Measurements from ENCODE around the gene SLC25A36. TPM values are rescaled to one million over a fixed set of nuclear protein-coding genes. Genes with fewer than 3 reads are reported as not detected.
"Not testable (repeated sequence)": the region's sequence is repeated elsewhere in the genome, so short reads cannot be mapped to it uniquely, and the experiment has no call there.

The SLC25A36 gene
- total RNA-seq, 1 donor from 2014 or later, result 62.3 TPM

DNA sequence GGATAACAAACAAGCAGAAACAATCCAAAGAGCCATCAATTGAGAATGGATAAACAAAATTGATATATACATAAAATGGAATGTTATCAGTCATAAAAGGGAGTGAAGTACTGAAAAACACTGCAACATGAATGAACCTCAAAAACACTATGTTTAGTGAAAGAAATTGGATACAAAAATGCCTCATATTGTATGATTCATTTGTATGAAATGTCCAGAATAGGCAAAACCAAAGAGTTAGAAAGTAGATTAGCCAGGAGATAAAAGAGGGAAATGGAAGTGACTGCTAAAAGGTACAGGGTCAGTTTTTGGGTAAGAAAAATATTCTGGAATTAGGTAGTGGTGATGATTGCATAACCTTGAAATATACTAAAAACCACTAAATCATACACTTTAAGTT is 9.8 kb upstream of the SLC25A36 start:
- no peak for DNase-seq (ENCODE audit: low read depth, low spot score)

DNA sequence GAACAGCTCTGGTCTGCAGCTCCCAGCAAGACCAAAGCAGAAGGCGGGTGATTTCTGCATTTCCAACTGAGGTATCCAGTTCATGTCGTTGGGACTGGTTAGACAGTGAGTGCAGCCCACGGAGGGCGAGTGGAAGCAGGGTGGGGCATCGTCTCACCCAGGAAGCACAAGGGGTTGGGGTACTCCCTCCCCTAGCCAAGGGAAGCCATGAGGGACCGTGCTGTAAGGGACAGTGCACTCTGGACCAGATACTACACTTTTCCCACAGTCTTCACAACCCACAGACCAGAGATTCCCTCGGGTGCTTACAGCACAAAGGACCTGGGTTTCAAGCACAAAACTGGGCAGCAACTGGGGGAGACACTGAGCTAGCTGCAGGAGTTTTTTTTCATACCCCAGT is 8.5 kb upstream of the SLC25A36 start:
- DNase-seq (ENCODE audit: low read depth, low spot score), result no peak

DNA sequence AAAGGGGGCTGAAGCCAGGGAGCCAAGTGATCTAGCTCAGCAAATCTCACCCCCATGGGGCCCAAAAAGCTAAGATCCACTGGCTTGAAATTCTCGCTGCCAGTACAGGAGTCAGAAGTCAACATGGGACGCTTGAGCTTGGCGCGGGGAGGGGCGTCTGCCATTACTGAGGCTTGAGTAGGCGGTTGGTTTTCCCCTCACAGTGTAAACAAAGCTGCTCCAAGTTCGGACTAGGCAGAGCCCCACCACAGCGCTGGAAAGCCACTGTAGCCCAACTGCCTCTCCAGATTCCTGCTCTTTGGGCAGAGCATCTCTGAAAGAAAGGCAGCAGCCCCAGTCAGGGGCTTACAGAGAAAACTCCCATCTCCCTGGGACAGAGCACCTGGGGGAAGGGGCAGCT is 8.1 kb upstream of the SLC25A36 start:
- no peak for DNase-seq (ENCODE audit: low read depth, low spot score)

DNA sequence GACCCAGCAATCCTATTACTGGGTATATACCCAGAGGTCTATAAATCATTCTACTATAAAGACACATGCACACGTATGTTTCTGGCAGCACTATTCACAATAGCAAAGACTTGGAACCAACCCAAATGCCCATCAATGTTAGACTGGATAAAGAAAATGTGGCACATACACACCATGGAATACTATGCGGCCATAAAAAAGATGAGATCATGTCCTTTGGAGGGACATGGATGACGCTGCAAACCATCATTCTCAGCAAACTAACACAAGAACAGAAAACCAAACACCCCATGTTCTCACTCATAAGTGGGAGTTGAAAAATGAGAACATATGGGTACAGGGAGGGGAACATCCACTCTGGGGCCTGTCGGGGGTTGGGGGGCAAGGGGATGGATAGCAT is 2.3 kb upstream of the SLC25A36 start:
- DNase-seq (ENCODE audit: low read depth, low spot score), result not testable (repeated sequence)

DNA sequence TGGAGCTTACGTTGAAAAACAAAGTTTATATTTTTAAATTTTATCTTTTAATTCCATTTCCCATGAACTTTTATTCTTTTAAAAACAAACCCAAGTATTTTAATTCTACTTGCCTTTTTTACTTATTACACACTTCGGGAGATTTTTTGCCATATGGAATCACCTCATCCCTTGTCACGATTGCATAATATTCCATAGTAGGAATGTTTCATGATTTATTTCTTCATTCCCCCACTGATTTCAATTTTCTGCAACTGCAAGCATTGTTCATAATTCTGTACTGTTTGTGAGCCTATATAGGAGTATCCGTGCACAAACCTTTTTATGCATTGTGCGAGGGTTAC is 574 bp upstream of the SLC25A36 start:
- no peak for DNase-seq (ENCODE audit: low read depth, low spot score)

DNA sequence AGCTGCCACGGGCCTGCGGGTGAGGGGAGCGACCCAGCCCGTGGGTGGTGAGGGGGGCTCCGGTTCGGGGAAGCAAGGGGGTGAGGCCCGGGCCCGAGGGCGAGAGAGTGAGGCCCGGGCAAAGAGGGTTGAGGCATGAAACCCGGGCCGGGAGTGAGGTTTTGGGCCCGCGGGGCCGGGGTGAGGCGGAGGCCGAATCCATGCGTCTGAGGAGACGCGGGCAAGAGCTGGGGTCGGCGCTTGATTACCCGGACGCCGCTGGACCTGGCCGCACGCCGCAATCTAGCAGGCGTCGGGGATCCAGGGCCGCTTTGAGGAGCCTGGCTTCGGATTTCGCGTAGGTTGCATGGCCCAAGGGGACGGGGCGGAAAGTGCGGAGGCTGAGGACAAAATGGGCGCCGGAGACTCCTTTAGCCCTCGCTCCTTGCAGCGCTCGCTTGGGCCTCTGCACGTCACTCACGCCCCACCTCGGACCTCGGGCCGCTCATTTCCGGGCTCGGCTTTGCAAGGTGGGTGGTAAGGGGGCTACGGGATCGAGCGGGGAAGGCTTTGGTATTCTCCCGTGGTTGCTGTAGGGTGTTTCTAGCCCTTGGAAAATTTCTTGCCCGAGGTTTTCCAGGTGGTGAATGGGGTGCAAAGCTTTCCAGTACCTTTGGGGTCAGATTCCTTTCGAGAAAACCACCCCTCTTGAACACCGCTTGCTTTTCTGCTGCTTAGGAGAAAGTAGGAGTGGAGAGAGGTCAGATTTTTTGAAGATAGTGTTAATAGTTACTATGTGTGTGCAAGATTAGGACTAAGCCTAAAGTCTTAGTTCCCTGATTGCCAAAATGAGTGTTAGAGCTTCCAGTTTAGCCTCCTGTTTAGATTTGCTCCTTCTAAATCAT is 827 bp downstream of the SLC25A36 start:
- peak; percentile 2 for DNase-seq (ENCODE audit: low read depth, low spot score)

DNA sequence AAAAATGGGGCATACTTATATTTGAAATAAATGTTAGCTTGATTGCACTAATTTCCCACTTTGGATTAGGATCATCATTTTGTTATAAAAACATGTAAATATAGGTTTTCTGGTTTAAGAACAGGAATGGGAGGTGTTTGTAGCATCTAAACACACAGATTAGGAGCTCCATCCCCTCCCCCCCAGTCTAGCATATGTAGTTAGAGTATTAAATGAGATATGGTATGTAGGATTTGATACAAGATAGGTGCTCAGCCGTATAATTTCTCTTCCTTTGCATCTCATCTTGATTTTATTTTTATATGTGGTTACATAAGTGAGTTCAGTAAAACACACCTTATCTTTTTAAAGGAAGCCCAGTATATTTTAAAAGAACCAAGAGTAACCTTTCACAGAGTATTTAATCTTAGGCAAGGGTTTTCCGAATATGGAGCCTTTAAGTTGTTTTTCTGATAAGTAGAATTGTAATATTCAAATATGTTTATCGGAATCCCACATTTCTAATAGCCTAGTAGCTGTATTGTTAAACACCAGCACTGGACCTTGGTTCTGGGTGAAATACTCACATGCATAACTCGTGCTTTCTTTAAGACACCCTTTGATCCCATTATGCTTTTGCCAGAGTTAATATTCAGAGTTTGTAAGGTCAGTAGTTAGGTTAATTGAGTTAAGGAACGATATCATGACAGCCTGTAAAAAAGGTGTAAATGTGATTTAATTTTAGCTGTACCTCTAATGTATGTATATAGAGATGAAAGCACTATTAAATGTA is 2.3 kb downstream of the SLC25A36 start:
- no peak for DNase-seq (ENCODE audit: low read depth, low spot score)

DNA sequence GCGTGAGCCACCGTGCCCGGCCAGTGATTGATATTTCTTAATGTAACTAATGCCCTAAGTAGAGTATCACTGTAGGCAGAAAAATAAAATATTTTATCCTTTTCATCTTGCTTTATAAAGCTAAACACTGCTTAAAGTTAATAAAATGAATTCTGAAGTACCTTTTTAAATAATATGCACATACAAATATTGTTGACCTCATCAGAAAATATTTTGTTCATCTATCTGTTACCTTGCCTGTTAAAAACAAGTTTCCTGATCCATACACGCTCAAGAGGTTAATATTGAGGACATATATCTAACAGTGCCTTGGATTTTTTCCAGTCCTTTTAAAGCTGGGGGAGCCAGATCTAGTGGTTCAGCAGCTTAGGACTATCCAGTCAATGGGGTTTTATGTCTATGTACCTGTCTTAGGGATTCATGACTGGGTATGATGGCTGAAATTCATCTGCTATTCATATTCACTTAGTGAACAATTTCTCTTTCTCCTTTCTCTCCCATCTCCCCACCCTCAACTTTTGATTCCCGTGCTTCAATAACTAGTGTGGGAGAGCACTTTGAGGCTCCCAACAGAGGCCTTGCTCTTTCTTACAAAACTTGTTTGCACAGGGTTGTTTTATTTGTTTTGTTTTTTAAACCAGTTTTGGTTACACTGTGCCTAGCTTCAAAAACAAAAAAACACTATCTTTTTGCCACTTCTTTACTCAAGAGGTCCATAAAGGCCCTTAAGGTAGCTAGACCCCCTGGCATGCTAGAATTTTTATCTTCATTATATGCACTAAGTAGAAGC is 7.0 kb downstream of the SLC25A36 start:
- DNase-seq (ENCODE audit: low read depth, low spot score), result no peak

DNA sequence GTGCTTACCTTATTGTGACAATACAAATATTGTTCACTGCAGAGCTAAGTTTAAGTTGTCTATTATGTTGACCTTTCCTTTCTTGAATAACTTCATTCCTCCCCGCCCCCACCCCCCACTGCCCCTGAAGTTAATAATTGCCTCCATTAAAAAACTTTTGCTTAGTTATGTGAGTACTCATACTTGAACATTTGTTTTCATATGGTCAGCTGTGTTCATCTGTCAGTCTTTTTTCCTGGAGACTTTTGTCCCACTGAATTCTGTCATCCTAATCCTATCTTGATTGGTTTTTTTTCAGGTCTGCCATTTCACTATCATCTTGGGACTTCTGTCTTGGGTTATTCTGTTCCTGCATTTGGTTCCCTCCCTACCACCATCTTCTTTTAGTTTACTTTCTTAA is 8.5 kb downstream of the SLC25A36 start:
- no peak for DNase-seq (ENCODE audit: low read depth, low spot score)

DNA sequence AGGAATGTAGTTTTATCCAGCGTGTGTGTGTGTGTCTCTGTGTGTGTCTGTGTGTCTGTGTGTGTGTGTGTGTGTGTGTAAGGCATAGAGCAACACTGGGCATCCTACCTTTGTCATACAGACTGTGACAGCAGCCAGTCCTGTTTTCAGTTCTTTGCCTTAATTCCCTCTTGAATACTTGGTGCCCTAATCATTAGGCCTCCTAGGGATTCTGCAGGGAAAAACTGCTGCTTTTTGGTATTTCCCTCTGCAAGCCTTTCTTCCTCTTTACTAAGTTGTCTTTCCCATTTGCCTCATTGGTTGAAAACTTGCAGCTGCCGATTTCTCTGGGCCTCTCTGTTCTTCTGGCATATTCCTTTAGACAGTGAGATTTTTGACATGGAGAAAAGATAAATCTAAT is 9.2 kb downstream of the SLC25A36 start:
- DNase-seq (ENCODE audit: low read depth, low spot score), result no peak

DNA sequence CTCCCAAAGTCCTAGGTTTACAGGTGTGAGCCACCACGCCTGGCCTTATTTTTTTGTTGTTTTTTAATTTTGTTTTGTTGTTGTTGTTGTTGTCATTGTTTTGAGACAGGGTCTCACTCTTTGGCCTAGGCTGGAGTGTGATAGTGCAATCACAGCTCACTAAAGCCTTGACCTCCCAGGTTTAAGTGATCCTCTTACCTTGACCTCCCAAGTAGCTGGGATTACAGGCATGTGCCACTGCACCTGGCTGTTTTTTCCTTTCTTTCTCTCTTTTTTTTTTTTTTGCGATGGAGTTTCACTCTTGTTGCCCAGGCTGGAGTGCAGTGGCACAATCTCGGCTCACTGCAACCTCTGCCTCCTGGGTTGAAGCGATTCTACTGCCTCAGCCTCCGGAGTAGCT is 10.1 kb downstream of the SLC25A36 start:
- not testable (repeated sequence) for DNase-seq (ENCODE audit: low read depth, low spot score)

DNA sequence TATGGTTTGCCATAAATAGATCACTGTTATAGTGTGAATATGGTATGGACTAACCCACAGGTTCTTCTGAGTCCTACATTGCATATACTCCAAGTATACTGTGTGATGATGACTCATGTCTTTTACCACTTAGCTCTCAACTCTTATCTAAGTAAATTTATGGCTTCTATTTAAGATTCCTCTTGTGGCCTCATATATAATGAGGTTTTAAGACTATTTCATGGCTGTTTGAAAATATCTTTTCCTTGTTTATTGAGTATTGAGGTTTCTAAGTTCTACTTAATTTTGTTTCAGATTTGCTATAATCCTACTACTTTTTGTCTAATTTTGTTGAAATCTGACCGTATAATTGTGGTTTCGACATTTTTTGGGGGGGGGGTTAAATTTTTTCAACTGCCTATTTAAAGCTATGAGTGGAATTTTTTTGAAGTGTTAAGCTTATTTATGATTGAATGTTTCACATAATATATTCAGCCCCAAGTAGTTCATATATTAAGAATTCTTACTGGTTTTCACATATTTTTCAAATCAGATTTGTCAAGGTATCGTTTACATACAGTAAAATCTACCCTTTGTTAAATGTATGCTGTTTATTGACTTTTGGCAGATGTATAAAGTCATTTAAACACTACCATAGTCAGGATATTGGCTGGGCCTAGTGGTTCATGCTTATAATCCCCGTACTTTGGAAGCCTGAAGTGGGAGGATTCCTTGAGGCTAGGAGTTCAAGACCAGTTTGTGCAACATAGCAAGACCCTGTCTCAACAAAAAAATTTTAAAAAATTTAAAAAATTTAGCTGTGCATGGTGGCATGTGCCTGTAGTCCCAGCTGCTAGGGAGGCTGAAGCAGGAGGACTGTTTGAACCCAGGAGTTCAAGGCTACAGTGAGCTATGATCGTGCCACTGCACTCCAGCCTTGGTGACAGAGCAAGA is 11.7 kb downstream of the SLC25A36 start:
- DNase-seq (ENCODE audit: low read depth, low spot score), result no peak

DNA sequence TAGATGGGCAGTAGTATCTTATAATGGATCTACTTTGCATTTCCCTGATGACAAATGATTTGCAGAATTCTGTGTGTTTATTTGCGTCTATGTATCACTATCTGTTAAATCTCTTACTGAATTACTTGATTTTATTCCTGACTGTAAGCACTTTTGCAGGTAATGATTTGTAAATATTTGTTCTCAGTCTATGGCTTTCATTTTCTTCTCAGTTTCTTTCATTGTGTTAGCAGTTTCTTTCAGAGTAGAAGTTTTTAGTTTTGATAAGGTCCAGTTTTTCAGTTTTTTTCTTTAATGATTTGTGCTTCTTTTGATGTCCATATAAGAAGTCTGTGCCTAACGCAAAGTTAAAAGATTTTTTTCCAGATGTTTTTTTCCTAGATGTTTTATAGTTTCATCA is 12.9 kb downstream of the SLC25A36 start:
- no peak for DNase-seq (ENCODE audit: low read depth, low spot score)

DNA sequence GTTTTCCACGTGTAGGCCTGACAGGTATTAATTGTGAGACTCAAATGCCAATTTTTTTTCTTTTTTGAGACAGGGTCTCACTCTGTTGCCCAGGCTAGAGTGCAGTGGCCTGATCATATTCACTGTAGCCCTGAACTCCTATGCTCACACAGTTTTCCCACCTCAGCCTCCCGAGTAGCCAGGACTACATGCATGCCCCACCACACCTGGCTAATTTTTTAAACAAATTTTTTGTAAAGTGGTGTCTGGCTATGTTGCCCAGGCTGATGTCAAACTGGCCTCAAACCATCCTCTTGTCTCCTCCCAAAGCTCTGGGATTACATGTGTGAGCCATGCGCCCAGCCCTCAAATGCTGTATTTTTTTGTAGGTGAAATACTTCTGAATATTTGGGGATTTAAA is 14.0 kb downstream of the SLC25A36 start:
- DNase-seq (ENCODE audit: low read depth, low spot score), result no peak

DNA sequence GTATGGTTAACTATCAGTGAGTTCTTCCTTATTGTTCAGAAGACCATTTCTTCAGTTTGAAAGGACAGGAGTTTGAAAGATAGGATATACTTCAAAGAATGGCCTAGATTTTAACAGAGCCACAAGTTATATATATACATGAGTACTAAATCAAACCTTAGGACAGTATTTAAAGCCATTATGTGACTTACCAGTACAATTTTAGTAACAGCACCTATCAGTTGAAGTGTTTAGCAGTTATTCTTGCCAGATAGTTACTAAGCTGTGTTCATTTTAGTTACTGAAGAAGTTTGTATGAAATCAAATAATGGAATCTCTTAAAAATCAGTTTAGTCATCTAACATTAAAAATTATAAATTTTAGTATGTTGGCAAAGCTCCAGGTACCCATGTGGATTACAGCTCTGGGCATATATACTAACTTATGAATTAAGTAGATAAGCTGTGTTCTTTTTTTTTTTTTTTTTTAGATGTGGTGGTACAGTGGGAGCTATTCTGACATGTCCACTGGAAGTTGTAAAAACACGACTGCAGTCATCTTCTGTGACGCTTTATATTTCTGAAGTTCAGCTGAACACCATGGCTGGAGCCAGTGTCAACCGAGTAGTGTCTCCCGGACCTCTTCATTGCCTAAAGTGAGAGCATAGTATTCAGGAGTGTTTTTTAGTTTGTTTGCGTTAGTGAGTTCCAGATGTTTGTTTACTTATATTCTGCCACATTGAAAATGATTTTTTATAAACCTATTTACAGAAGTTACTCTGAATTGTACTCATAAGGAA is 14.6 kb downstream of the SLC25A36 start:
- DNase-seq (ENCODE audit: low read depth, low spot score), result no peak

DNA sequence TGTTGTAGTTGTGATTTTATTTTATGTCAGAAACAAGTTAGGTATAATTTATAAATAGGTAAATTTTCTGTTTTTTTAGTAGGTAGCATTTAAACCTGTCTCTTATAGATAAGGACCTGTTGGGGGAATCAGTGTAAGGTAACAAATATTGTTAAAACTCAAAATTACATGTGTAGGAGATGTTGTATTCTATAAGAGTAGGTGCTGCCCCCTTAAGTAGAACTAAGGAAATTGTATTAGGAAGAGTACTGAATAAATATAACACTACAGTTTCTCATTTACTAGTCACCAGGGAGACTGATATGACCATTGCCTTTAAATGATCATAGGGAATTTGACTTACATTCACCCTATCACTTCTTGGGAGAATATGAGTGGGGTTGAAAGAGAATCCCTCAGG is 31.2 kb downstream of the SLC25A36 start:
- DNase-seq (ENCODE audit: low read depth, low spot score), result no peak

DNA sequence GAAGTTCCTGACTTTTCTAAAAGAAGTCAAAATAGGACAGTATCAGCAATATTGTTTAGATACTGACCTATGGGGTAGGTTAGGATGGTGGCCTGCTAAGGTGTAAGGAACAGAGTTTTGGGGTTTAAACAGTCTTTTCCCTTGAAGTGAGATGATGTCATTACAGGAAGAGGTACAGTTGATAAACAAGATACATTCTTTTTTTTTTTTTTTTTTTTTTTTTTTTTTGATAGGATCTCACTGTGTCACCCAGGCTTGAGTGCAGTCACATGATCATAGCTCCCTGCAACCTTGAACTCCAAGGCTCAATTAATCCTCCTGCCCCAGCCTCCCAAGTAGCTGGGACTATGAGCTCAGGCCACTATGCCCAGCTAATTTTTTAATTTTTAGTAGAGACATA is 33.3 kb downstream of the SLC25A36 start:
- DNase-seq (ENCODE audit: low read depth, low spot score), result no peak

DNA sequence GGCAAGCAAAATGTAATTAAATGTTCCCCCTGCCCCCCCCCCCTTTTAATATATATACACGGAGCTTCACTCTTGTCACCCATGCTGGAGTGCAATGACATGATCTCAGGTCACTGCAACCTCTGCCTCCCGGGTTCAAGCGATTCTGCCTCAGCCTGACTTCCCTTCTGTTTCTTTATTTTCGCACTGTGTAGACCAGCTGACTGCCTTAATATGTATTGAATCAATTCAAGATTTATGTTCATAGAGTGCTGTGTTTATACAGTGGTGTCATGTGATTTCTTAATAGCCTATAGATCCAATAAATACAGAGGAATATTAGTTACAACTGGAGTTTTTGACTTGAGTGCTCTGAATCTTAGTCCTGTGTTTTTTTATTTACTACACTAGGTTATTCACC is 39.0 kb downstream of the SLC25A36 start:
- DNase-seq (ENCODE audit: low read depth, low spot score), result no peak

DNA sequence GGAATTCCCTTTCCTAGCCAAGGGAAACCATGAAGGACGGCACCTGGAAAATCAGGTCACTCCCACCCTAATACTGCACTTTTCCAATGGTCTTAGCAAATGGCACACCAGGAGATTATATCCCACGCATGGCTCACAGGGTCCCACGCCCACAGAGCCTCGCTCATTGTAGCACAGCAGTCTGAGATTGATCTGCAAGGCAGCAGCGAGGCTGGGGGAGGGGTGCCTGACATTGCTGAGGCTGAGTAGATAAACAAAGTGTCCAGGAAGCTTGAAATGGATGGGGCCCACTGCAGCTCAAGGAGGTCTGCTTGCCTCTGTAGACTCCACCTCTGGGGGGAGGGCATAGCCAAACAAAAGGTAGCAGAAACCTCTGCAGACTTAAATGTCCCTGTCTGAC is 46.2 kb downstream of the SLC25A36 start:
- DNase-seq (ENCODE audit: low read depth, low spot score), result not testable (repeated sequence)

DNA sequence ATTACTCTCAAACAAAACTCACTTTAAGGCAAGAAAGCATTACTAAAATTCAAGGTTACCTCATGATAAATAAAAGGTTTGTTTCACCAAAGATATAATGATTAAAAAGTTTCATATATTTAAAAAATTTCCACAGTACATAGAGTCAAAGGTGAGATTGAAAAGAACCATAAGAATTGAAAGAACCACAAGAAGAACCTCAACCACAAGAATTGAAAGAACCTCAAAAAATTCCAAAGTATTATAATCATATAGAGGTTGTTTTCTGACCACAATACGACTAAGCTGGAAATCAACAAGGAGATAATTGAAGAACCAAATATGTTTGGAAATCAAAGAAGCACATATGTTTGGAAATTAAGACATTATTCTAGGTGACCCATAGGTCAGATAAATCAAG is 52.7 kb downstream of the SLC25A36 start:
- DNase-seq (ENCODE audit: low read depth, low spot score), result no peak
